Lower leg skin (tissue), 3 donors: ENCODE measurements around the gene PARD6G.

ENCODE experiments used
- POLR2A ChIP-seq, 2 donors: fragments of 450-650 bp; IDR thresholded peaks; one replicate each; pipeline ENCODE4 v1.6.1; 2016 to 2017; ENCODE audit warnings: antibody characterized with exemption in 2 of 2, mild to moderate bottlenecking in 1 of 2, moderate library complexity in 1 of 2
- TF ChIP-seq, protein P1 (sequence below), 3 donors: fragments of 450-650 bp; IDR thresholded peaks; one replicate each; pipeline ENCODE4 v1.5.1; 2016; ENCODE audit warnings: antibody characterized with exemption in 3 of 3, mild to moderate bottlenecking in 3 of 3, moderate library complexity in 2 of 3

DNA sequence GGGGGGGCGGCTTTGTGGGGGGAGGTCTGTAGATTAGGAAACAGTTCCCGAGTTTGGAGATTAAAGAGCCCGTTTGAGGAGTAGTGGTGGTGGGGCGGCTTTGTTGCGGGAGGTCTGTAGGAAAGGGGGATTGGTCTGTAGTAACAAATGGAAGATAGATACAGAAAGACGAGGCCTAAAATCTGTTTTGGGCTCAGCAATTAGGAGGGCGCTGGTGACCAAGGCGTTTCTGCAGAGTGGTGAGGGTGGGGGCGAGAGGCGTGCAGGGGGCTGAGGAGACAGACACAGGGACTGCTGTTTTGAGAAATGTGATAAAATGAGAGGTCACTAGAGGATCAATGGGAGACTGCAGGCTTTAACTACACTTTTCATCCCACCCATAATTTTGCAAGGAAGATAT is 139.9 kb downstream of the PARD6G start:
- TF ChIP-seq, protein P1, sequence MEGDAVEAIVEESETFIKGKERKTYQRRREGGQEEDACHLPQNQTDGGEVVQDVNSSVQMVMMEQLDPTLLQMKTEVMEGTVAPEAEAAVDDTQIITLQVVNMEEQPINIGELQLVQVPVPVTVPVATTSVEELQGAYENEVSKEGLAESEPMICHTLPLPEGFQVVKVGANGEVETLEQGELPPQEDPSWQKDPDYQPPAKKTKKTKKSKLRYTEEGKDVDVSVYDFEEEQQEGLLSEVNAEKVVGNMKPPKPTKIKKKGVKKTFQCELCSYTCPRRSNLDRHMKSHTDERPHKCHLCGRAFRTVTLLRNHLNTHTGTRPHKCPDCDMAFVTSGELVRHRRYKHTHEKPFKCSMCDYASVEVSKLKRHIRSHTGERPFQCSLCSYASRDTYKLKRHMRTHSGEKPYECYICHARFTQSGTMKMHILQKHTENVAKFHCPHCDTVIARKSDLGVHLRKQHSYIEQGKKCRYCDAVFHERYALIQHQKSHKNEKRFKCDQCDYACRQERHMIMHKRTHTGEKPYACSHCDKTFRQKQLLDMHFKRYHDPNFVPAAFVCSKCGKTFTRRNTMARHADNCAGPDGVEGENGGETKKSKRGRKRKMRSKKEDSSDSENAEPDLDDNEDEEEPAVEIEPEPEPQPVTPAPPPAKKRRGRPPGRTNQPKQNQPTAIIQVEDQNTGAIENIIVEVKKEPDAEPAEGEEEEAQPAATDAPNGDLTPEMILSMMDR (IDR thresholded peaks at IDR 0.05), result no peak
- no peak for TF ChIP-seq POLR2A (IDR thresholded peaks at IDR 0.05)
